ENCODE measurements around the gene NPC2.

DNA sequence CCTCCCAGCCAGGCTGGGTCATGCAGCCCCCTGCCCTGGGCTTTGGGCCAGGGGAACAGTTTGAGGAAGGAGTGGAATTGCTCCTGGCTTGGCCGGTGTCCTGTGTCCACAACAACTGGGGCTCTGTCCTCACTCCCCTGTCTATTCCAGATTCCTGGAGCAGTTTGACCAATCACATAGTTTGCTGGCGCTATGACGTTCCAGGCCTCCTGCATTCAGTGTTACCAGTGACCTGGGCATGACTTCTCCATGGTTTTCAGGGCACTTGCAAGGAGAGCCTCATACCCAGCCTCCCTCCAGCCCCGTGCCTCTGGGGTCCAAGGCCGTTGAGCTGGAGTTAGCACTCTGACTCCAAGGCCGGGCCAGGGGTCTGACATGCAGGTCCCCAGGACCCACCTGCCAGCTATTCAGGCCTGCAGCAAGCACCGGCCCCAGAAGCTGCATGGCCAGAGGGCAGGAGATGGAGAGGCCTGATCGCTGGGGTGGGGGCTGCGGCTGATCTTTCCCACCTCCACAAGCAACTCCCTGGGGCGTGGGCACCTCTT is 34.7 kb upstream of the NPC2 start:
- TF ChIP-seq, protein P1, sequence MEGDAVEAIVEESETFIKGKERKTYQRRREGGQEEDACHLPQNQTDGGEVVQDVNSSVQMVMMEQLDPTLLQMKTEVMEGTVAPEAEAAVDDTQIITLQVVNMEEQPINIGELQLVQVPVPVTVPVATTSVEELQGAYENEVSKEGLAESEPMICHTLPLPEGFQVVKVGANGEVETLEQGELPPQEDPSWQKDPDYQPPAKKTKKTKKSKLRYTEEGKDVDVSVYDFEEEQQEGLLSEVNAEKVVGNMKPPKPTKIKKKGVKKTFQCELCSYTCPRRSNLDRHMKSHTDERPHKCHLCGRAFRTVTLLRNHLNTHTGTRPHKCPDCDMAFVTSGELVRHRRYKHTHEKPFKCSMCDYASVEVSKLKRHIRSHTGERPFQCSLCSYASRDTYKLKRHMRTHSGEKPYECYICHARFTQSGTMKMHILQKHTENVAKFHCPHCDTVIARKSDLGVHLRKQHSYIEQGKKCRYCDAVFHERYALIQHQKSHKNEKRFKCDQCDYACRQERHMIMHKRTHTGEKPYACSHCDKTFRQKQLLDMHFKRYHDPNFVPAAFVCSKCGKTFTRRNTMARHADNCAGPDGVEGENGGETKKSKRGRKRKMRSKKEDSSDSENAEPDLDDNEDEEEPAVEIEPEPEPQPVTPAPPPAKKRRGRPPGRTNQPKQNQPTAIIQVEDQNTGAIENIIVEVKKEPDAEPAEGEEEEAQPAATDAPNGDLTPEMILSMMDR (IDR thresholded peaks at IDR 0.05) = no peak
- TF ChIP-seq POLR2A (IDR thresholded peaks at IDR 0.05) = no peak

All from lower leg skin (tissue), 3 donors.